Progenitor cell of endocrine pancreas (in vitro differentiated cells): Measurements from ENCODE around the gene KDM5A. TPM values are rescaled to one million over a fixed set of nuclear protein-coding genes. Genes with fewer than 3 reads are reported as not detected.

Experiments used
- DNase-seq: peaks from one replicate; pipeline ENCODE4 v3.0.0; 2021; ENCODE audit warnings: low spot score; ENCODE audit not compliant: unreplicated experiment
- H3K27ac Mint-ChIP-seq: 2 replicates; pipeline ENCODE4 v1.8.0; 2021; ENCODE audit warnings: mild to moderate bottlenecking, moderate library complexity, mixed read lengths
- H3K27me3 Mint-ChIP-seq: 2 replicates; pipeline ENCODE4 v1.8.0; 2021; ENCODE audit warnings: mixed read lengths
- H3K36me3 Mint-ChIP-seq: 2 replicates; pipeline ENCODE4 v1.8.0; 2022; ENCODE audit warnings: mixed read lengths; ENCODE audit not compliant: insufficient read depth
- H3K4me1 Mint-ChIP-seq: 2 replicates; pipeline ENCODE4 v1.8.0; 2021; ENCODE audit warnings: low read depth, mixed read lengths
- H3K4me3 Mint-ChIP-seq: 2 replicates; pipeline ENCODE4 v1.8.0; 2021; ENCODE audit warnings: low read depth, mild to moderate bottlenecking, moderate library complexity, mixed read lengths
- H3K9me3 Mint-ChIP-seq: 2 replicates; pipeline ENCODE4 v1.8.0; 2021; ENCODE audit warnings: low read depth, mixed read lengths
- CTCF ChIP-seq: fragments of 200-600 bp; sonication (generic); IDR thresholded peaks from one replicate; pipeline ENCODE4 v1.5.0; 2021; ENCODE audit warnings: antibody characterized with exemption, mild to moderate bottlenecking; ENCODE audit not compliant: unreplicated experiment
- total RNA-seq: library from RNA; stranded (reverse); gene quantifications from 2 replicates; pipeline ENCODE4 v1.2.1, GENCODE V29; 2021

The KDM5A gene
- total RNA-seq, 1 donor from 2014 or later = 137 TPM

GRCh38 chr12:295132-295531 is 94.0 kb downstream of the KDM5A start:
- H3K36me3 Mint-ChIP-seq = peaks cover 60% of the 10 kb centered on the region
- H3K27me3 Mint-ChIP-seq = no peaks in the 10 kb centered on the region
- H3K4me1 Mint-ChIP-seq = peaks cover 9% of the 10 kb centered on the region
- H3K4me3 Mint-ChIP-seq = no peak overlapping the region
- TF ChIP-seq CTCF = no peak
- no peak overlapping the region for H3K27ac Mint-ChIP-seq
- peaks cover 14% of the 10 kb centered on the region for H3K9me3 Mint-ChIP-seq
- DNase-seq = no peak

- Mint-ChIP-seq H3K4me3 (no peak overlapping the region), H3K4me1 (peaks cover 9% of the 10 kb centered on the region), H3K27me3 (no peaks in the 10 kb centered on the region), H3K36me3 (peaks cover 46% of the 10 kb centered on the region), H3K27ac (no peak overlapping the region), H3K9me3 (no peaks in the 10 kb centered on the region)
- no peak for TF ChIP-seq CTCF
- no peak for DNase-seq
These were observed 95.9 kb downstream of the KDM5A start for GRCh38 chr12:293199-293598.

GRCh38 chr12:292186-292585 is 96.9 kb downstream of the KDM5A start:
- Mint-ChIP-seq H3K27ac (no peak overlapping the region), H3K9me3 (no peaks in the 10 kb centered on the region), H3K27me3 (no peaks in the 10 kb centered on the region), H3K4me3 (no peak overlapping the region), H3K36me3 (peaks cover 46% of the 10 kb centered on the region), H3K4me1 (peaks cover 1% of the 10 kb centered on the region)
- DNase-seq = no peak
- no peak for TF ChIP-seq CTCF

- Mint-ChIP-seq H3K4me1 (peaks cover 1% of the 10 kb centered on the region), H3K36me3 (peaks cover 53% of the 10 kb centered on the region), H3K27me3 (no peaks in the 10 kb centered on the region), H3K9me3 (no peaks in the 10 kb centered on the region), H3K27ac (no peak overlapping the region), H3K4me3 (no peak overlapping the region)
- no peak for TF ChIP-seq CTCF
- no peak for DNase-seq
These were observed 97.9 kb downstream of the KDM5A start for GRCh38 chr12:291153-291723.

- DNase-seq = no peak
- Mint-ChIP-seq H3K4me1 (peaks cover 1% of the 10 kb centered on the region), H3K27me3 (no peaks in the 10 kb centered on the region), H3K4me3 (no peak overlapping the region), H3K27ac (no peak overlapping the region), H3K36me3 (peaks cover 53% of the 10 kb centered on the region), H3K9me3 (no peaks in the 10 kb centered on the region)
- TF ChIP-seq CTCF = no peak
These were observed 100.4 kb downstream of the KDM5A start for GRCh38 chr12:288687-289086.
